ENCODE data around the gene DGKH.

The DGKH gene

DNA sequence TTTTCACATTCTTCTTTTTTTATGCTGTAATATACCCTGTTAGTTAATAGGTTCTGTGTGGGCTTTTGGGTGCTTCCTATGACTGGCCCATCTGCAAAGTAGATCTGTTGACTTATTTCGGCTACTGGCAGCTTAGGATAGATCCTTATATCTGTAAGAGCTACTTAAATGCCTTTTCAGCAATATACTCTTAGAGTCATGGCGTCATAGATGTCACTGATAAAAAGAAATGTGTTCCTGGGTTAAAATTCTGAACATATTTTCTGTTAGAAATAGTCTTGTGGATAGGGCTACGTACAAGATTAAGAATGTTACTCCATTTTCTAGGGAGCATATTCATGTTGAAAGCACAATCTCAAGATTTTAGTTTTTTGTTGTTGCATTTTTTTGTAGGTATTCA, 228.2 kb downstream of the DGKH start:
- H2AFZ ChIP-seq (ENCODE audit: low read depth, low read length), result no peak overlapping the region
- H3K27me3 ChIP-seq (ENCODE audit: insufficient read depth, low read length), result no peaks in the 10 kb centered on the region
- H3K9me3 ChIP-seq (ENCODE audit: low read length), result no peaks in the 10 kb centered on the region
- H3K4me1 ChIP-seq (ENCODE audit: insufficient read depth, low read length), result peaks cover 15% of the 10 kb centered on the region
- no peaks in the 10 kb centered on the region for H3K36me3 ChIP-seq (ENCODE audit: insufficient read depth, low read length)
- H3K4me3 ChIP-seq (ENCODE audit: low read length), result no peak overlapping the region

GRCh38 chr13:42277618-42278276, 229.3 kb downstream of the DGKH start:
- Histone ChIP-seq H3K4me1 (ENCODE audit: insufficient read depth, low read length) (peaks cover 13% of the 10 kb centered on the region), H3K9me3 (ENCODE audit: low read length) (no peaks in the 10 kb centered on the region), H3K36me3 (ENCODE audit: insufficient read depth, low read length) (no peaks in the 10 kb centered on the region), H3K4me3 (ENCODE audit: low read length) (no peak overlapping the region), H2AFZ (ENCODE audit: low read depth, low read length) (no peak overlapping the region), H3K27me3 (ENCODE audit: insufficient read depth, low read length) (no peaks in the 10 kb centered on the region)

GRCh38 chr13:42279080-42279479, 230.6 kb downstream of the DGKH start:
- H3K4me1 ChIP-seq (ENCODE audit: insufficient read depth, low read length), result peaks cover under 1% of the 10 kb centered on the region
- H3K27me3 ChIP-seq (ENCODE audit: insufficient read depth, low read length), result no peaks in the 10 kb centered on the region
- H3K9me3 ChIP-seq (ENCODE audit: low read length), result no peaks in the 10 kb centered on the region
- H3K4me3 ChIP-seq (ENCODE audit: low read length), result no peak overlapping the region
- no peaks in the 10 kb centered on the region for H3K36me3 ChIP-seq (ENCODE audit: insufficient read depth, low read length)
- H2AFZ ChIP-seq (ENCODE audit: low read depth, low read length), result no peak overlapping the region

DNA sequence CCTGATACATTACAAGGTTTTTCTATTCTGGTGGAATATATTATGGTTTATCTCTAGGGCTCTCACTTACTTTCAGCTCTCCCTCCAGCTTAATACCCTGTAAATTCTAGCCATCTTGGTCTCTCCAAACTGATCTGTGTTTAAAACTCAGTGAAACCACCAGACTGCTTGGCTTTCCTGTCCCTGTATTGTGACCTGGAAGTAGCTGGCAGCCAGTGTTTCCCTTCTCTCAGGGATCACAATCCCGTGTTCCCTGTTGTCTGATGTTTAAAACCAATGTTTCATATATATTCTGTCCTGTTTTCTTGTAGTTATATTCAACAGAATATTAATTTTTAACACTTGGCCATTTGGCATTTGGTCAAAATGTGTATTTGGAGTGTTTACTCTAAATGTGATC, 231.5 kb downstream of the DGKH start:
- no peaks in the 10 kb centered on the region for H3K36me3 ChIP-seq (ENCODE audit: insufficient read depth, low read length)
- no peaks in the 10 kb centered on the region for H3K27me3 ChIP-seq (ENCODE audit: insufficient read depth, low read length)
- H3K9me3 ChIP-seq (ENCODE audit: low read length), result no peaks in the 10 kb centered on the region
- H3K4me3 ChIP-seq (ENCODE audit: low read length), result no peak overlapping the region
- no peak overlapping the region for H2AFZ ChIP-seq (ENCODE audit: low read depth, low read length)
- peaks cover under 1% of the 10 kb centered on the region for H3K4me1 ChIP-seq (ENCODE audit: insufficient read depth, low read length)

DNA sequence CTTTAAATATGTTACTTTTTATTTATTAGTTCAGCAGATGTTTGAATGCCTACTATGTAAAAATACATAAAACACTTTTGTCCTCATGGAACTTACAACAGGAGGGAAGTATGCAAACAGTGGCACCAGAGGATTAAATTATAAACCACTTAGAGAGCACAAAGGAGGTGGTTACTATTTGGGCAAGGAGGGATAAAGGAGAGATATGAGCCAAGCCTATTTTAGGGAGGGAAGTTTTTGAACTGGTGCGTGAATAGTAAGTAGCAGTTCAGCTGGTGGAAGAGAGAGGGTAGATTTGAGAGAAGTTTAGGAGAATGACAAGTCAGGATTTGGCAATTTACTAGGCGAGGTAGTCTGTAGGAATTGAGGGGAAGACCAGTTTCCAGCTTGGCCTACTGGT, 232.1 kb downstream of the DGKH start:
- Histone ChIP-seq H3K4me1 (ENCODE audit: insufficient read depth, low read length) (peaks cover 6% of the 10 kb centered on the region), H3K27me3 (ENCODE audit: insufficient read depth, low read length) (no peaks in the 10 kb centered on the region), H3K4me3 (ENCODE audit: low read length) (no peak overlapping the region), H3K9me3 (ENCODE audit: low read length) (no peaks in the 10 kb centered on the region), H2AFZ (ENCODE audit: low read depth, low read length) (no peak overlapping the region), H3K36me3 (ENCODE audit: insufficient read depth, low read length) (no peaks in the 10 kb centered on the region)

DNA sequence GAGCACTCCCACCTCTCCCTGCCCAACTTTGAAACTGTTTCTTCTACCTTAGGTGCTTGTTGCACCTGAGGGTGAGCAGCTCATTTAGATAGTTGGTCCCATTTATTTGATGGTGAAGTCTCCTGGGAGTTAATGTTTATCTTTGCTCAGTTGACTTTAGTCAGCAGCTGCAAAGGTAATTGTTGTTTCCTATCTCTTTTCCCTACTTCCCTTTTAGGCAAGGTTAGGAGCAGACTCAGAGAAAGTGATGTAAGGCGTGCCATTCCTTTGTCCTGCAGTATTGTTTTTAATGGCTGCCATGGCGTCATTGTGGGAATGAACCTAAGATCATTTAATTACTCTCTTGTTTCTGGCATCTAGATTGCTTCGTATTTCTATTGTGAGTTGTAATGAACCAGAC, 235.1 kb downstream of the DGKH start:
- no peak overlapping the region for H2AFZ ChIP-seq (ENCODE audit: low read depth, low read length)
- H3K27me3 ChIP-seq (ENCODE audit: insufficient read depth, low read length), result no peaks in the 10 kb centered on the region
- H3K36me3 ChIP-seq (ENCODE audit: insufficient read depth, low read length), result peaks cover 20% of the 10 kb centered on the region
- no peak overlapping the region for H3K4me3 ChIP-seq (ENCODE audit: low read length)
- H3K9me3 ChIP-seq (ENCODE audit: low read length), result no peaks in the 10 kb centered on the region
- H3K4me1 ChIP-seq (ENCODE audit: insufficient read depth, low read length), result peaks cover 9% of the 10 kb centered on the region

DNA sequence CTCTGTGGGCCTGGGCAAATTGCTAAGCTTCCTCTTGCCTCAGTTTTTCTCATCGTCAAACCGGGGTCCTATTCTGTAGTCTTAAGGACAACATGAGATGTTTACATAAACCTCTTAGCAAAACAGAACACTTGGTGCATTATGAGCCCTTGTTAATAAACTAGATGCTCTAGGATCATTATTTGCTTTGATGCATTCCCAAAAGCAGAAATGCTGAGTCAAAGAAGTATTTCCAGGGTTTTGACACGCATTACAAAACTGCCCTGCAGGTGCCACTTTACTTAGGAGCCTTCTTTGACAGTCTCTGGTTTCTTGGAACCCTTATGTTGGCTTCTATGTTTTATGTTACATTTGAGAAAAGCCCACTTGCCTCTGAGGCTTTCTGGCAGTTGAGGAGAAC, 235.6 kb downstream of the DGKH start:
- Histone ChIP-seq H2AFZ (ENCODE audit: low read depth, low read length) (no peak overlapping the region), H3K4me1 (ENCODE audit: insufficient read depth, low read length) (peaks cover 9% of the 10 kb centered on the region), H3K4me3 (ENCODE audit: low read length) (no peak overlapping the region), H3K36me3 (ENCODE audit: insufficient read depth, low read length) (peaks cover 25% of the 10 kb centered on the region), H3K27me3 (ENCODE audit: insufficient read depth, low read length) (no peaks in the 10 kb centered on the region), H3K9me3 (ENCODE audit: low read length) (no peaks in the 10 kb centered on the region)

All from neuron (in vitro differentiated cells).